ENCODE results near the gene FAM163B. TPM values are rescaled to one million over a fixed set of nuclear protein-coding genes. Genes with fewer than 3 reads are reported as not detected.
A peak's percentile ranks its signal among the peaks of the same experiment; 100 is the strongest.

The FAM163B gene
- total and polyA plus RNA-seq, 5 donors from 2014 or later = not detected

DNA sequence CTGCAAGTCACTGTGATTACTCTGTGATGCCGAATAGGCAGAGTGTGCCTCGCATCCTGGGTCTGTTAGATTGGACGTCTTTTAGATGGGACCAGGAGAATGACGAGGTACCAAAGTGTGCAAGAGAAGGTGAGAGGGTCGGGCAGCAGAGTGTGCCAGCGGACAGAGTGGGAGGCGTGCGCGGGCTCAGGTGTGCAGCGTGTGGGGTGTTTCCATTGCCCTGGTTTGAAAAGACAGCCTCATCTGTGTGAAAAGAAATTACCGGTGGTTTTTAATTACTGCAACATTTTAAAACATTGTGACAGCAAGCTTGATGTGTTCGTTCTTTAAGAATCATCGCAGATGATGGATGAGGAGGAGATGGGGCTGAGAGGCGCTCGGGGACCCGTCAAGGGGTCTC, 4.2 kb upstream of the FAM163B start:
- ATAC-seq (ENCODE audit: low read depth in 2 of 2) (no peak), DNase-seq (no peak)
- Histone ChIP-seq H3K9me3 (ENCODE audit: control insufficient read depth in 2 of 2, low read length in 2 of 2) (no peaks in the 10 kb centered on the region), H3K36me3 (ENCODE audit: control insufficient read depth, insufficient read depth, low read length) (no peaks in the 10 kb centered on the region), H3K4me3 (ENCODE audit: low read depth, low read length) (no peak overlapping the region), H3K4me1 (ENCODE audit: control insufficient read depth, insufficient read depth, low read length, poor library complexity, severe bottlenecking) (no peaks in the 10 kb centered on the region), H3K27me3 (ENCODE audit: control insufficient read depth, insufficient read depth, low read length) (no peaks in the 10 kb centered on the region), H3K27ac (ENCODE audit: insufficient read depth, low read length, poor library complexity, severe bottlenecking) (no peak overlapping the region)
- Mint-ChIP-seq H3K27ac (no peak overlapping the region), H3K4me1 (peaks cover 0 to 5% (median 0%) of the 10 kb centered on the region in 4 donors), H3K27me3 (peaks cover 27% of the 10 kb centered on the region), H3K36me3 (no peaks in the 10 kb centered on the region), H3K9me3 (peaks cover 0 to 2% (median 0%) of the 10 kb centered on the region in 7 donors), H3K4me3 (no peak overlapping the region)

DNA sequence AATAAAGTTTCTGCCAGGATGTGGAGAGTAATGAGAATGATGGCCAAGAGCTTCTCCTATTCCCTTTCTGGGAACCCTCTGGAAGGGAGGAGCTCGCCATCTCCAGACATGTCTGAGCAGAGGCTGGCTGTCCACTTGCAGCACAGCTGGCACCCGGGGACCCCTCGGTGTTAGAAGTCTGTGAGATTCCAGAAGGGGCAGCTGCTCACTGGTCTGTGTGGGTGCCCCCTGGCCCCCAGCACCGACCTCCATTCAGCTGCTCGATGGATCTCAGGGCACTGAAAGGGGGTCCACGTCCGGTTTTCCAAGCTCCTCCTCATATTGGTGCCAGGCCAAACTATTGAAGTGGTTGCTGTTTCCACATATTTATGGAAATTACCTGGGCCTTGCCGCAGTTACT, 3.6 kb upstream of the FAM163B start:
- Mint-ChIP-seq H3K4me1 (peaks cover 0 to 7% (median 0%) of the 10 kb centered on the region in 4 donors), H3K27me3 (peaks cover 30% of the 10 kb centered on the region), H3K36me3 (no peaks in the 10 kb centered on the region), H3K9me3 (peaks cover 0 to 2% (median 0%) of the 10 kb centered on the region in 7 donors), H3K27ac (no peak overlapping the region), H3K4me3 (no peak overlapping the region)
- no peaks in the 10 kb centered on the region for H3K9me3 ChIP-seq (ENCODE audit: control insufficient read depth in 2 of 2, low read length in 2 of 2)
- no peaks in the 10 kb centered on the region for H3K36me3 ChIP-seq (ENCODE audit: control insufficient read depth, insufficient read depth, low read length)
- DNase-seq (no peak), ATAC-seq (ENCODE audit: low read depth in 2 of 2) (no peak)
- H3K4me1 ChIP-seq (ENCODE audit: control insufficient read depth, insufficient read depth, low read length, poor library complexity, severe bottlenecking) = no peaks in the 10 kb centered on the region
- H3K27me3 ChIP-seq (ENCODE audit: control insufficient read depth, insufficient read depth, low read length) = peaks cover 2% of the 10 kb centered on the region
- no peak overlapping the region for H3K4me3 ChIP-seq (ENCODE audit: low read depth, low read length)
- H3K27ac ChIP-seq (ENCODE audit: insufficient read depth, low read length, poor library complexity, severe bottlenecking) = no peak overlapping the region

DNA sequence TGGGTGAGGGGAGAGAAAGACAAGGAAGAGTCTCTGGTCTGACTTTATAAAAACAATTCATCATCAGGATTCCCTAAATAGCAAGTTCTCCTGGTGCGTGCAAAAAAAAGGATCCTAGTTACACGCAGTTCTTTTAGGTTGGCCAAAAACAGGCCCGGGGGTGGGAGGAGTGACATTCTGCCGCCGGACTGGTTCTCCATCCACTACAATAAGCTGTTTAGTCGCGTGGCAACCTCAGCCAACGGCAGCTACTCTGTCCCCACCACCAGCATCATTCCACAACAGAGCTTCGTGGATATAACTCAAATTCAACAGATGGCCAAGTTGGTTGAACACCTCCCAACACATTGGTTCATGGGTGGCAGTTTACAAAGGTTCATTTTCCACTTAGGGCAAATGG, 2.9 kb upstream of the FAM163B start:
- no peak overlapping the region for H3K27ac Mint-ChIP-seq
- ATAC-seq (ENCODE audit: low read depth in 2 of 2) (no peak), DNase-seq (no peak)
- H3K9me3 Mint-ChIP-seq = peaks cover 0 to 3% (median 0%) of the 10 kb centered on the region in 7 donors
- H3K4me1 Mint-ChIP-seq = peaks cover 0 to 7% (median 0%) of the 10 kb centered on the region in 4 donors
- H3K27me3 ChIP-seq (ENCODE audit: control insufficient read depth, insufficient read depth, low read length) = peaks cover 2% of the 10 kb centered on the region
- H3K4me1 ChIP-seq (ENCODE audit: control insufficient read depth, insufficient read depth, low read length, poor library complexity, severe bottlenecking) = no peaks in the 10 kb centered on the region
- no peaks in the 10 kb centered on the region for H3K36me3 Mint-ChIP-seq
- peaks cover 38% of the 10 kb centered on the region for H3K27me3 Mint-ChIP-seq
- no peaks in the 10 kb centered on the region for H3K9me3 ChIP-seq (ENCODE audit: control insufficient read depth in 2 of 2, low read length in 2 of 2)
- no peak overlapping the region for H3K27ac ChIP-seq (ENCODE audit: insufficient read depth, low read length, poor library complexity, severe bottlenecking)
- no peaks in the 10 kb centered on the region for H3K36me3 ChIP-seq (ENCODE audit: control insufficient read depth, insufficient read depth, low read length)
- H3K4me3 Mint-ChIP-seq = no peak overlapping the region
- H3K4me3 ChIP-seq (ENCODE audit: low read depth, low read length) = no peak overlapping the region

DNA sequence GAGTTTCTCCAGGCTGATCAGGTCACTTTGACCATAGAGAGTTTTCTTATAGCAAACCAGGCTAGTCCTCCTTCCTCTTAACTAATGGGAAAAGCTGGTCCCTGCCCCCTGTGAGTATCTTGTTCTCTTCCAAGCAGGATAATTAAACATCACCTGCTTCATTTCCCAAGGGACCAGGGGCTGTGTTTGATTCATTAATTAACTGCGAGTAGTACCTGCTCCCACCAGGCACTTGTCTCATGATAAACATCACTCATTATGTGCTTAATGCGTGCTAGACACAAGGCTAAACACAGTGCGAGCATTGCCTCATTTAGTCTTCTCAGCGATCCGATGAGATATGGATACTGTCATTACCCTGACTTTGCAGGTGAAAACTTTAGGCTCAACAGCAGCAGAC, 1.7 kb upstream of the FAM163B start:
- Mint-ChIP-seq H3K27ac (no peak overlapping the region), H3K27me3 (peaks cover 41% of the 10 kb centered on the region), H3K4me1 (peaks cover 0 to 7% (median 0%) of the 10 kb centered on the region in 4 donors), H3K4me3 (no peak overlapping the region), H3K36me3 (no peaks in the 10 kb centered on the region), H3K9me3 (peaks cover 0 to 5% (median 0%) of the 10 kb centered on the region in 7 donors)
- H3K27me3 ChIP-seq (ENCODE audit: control insufficient read depth, insufficient read depth, low read length) = peaks cover 2% of the 10 kb centered on the region
- H3K36me3 ChIP-seq (ENCODE audit: control insufficient read depth, insufficient read depth, low read length) = no peaks in the 10 kb centered on the region
- no peak overlapping the region for H3K27ac ChIP-seq (ENCODE audit: insufficient read depth, low read length, poor library complexity, severe bottlenecking)
- H3K4me1 ChIP-seq (ENCODE audit: control insufficient read depth, insufficient read depth, low read length, poor library complexity, severe bottlenecking) = no peaks in the 10 kb centered on the region
- DNase-seq (no peak), ATAC-seq (ENCODE audit: low read depth in 2 of 2) (no peak)
- H3K9me3 ChIP-seq (ENCODE audit: control insufficient read depth in 2 of 2, low read length in 2 of 2) = no peaks in the 10 kb centered on the region
- no peak overlapping the region for H3K4me3 ChIP-seq (ENCODE audit: low read depth, low read length)

DNA sequence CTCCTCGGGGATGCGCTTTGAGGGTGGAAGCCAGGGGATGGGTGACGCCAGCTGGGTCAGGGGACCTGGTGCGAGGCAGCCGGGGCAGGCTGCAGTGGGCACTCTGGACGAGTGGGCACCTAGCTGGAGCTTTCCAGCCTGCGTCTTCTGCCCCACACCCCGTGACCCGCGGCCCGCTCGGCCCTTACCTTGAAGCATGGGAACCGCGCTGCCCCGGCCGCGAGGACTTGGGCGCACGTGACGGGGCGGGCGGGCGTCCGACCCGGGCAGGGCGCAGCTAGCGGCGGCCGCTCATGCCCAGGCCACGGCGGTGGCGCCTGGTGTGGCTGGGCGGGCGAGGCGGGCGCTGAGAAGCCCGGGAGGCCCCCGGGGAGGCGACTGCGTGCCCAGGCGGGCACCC, 300 bp downstream of the FAM163B start:
- Histone ChIP-seq H3K9me3 (ENCODE audit: control insufficient read depth in 2 of 2, low read length in 2 of 2) (no peaks in the 10 kb centered on the region), H3K36me3 (ENCODE audit: control insufficient read depth, insufficient read depth, low read length) (no peaks in the 10 kb centered on the region), H3K27ac (ENCODE audit: insufficient read depth, low read length, poor library complexity, severe bottlenecking) (no peak overlapping the region), H3K4me1 (ENCODE audit: control insufficient read depth, insufficient read depth, low read length, poor library complexity, severe bottlenecking) (no peaks in the 10 kb centered on the region), H3K4me3 (ENCODE audit: low read depth, low read length) (no peak overlapping the region), H3K27me3 (ENCODE audit: control insufficient read depth, insufficient read depth, low read length) (peaks cover 2% of the 10 kb centered on the region)
- Mint-ChIP-seq H3K4me1 (peaks cover 0 to 11% (median 0%) of the 10 kb centered on the region in 4 donors), H3K9me3 (peaks cover 0 to 6% (median 0%) of the 10 kb centered on the region in 7 donors), H3K4me3 (no peak overlapping the region), H3K36me3 (no peaks in the 10 kb centered on the region), H3K27me3 (peaks cover 43% of the 10 kb centered on the region), H3K27ac (no peak overlapping the region)
- DNase-seq (no peak), ATAC-seq (ENCODE audit: low read depth in 2 of 2) (no peak)

DNA sequence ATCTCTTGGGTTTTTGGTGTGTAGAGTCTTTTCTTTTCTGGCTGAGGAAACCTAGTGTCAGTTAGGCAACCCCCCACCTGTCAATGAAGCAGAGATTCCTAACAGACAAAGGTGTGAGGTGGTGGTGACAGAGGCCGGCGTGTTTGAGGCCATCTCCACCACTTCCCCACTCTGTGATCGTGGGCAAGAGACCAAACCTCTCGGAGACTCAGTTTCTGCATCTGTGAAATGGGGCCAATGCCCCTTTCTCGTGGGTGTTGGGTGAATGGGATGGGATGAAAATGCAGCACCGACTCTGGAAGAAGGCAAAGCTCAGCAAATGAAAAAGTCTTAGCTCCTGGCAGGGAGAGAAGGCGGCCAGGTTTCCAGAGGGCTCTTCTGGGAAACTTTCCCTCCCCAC, 807 bp downstream of the FAM163B start:
- no peaks in the 10 kb centered on the region for H3K36me3 Mint-ChIP-seq
- Histone ChIP-seq H3K36me3 (ENCODE audit: control insufficient read depth, insufficient read depth, low read length) (no peaks in the 10 kb centered on the region), H3K4me1 (ENCODE audit: control insufficient read depth, insufficient read depth, low read length, poor library complexity, severe bottlenecking) (no peaks in the 10 kb centered on the region), H3K27me3 (ENCODE audit: control insufficient read depth, insufficient read depth, low read length) (peaks cover 2% of the 10 kb centered on the region), H3K9me3 (ENCODE audit: control insufficient read depth in 2 of 2, low read length in 2 of 2) (no peaks in the 10 kb centered on the region), H3K27ac (ENCODE audit: insufficient read depth, low read length, poor library complexity, severe bottlenecking) (no peak overlapping the region), H3K4me3 (ENCODE audit: low read depth, low read length) (no peak overlapping the region)
- H3K27ac Mint-ChIP-seq = no peak overlapping the region
- H3K4me1 Mint-ChIP-seq = peaks cover 0 to 11% (median 0%) of the 10 kb centered on the region in 4 donors
- peak overlapping the region in 1 of 4 donors; percentile 48 for H3K4me3 Mint-ChIP-seq
- peaks cover 43% of the 10 kb centered on the region for H3K27me3 Mint-ChIP-seq
- DNase-seq (no peak), ATAC-seq (ENCODE audit: low read depth in 2 of 2) (no peak)
- peaks cover 0 to 6% (median 0%) of the 10 kb centered on the region in 7 donors for H3K9me3 Mint-ChIP-seq

DNA sequence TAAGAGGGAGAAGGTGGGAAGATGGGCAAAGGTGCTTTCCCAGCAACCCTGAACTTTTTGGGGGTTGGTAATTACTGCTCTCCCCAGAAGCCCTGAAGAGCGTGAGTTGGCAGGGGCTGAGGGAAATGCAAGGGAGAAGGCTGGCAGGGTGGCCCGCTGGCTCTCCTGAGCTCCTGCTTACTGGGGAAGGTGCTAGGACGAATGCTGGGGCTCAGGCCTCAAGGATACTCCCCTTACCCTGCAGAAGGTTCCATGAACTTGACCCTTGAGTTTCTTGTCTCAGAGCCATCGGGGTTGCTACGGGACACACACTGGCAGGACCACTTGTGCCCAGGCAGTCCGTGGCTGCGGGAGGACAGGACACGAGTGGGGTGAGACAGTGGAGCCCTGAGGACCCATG, 1.2 kb downstream of the FAM163B start:
- H3K4me1 Mint-ChIP-seq = peaks cover 0 to 11% (median 0%) of the 10 kb centered on the region in 4 donors
- Histone ChIP-seq H3K4me1 (ENCODE audit: control insufficient read depth, insufficient read depth, low read length, poor library complexity, severe bottlenecking) (no peaks in the 10 kb centered on the region), H3K9me3 (ENCODE audit: control insufficient read depth in 2 of 2, low read length in 2 of 2) (no peaks in the 10 kb centered on the region), H3K4me3 (ENCODE audit: low read depth, low read length) (no peak overlapping the region), H3K27me3 (ENCODE audit: control insufficient read depth, insufficient read depth, low read length) (peaks cover 2% of the 10 kb centered on the region), H3K36me3 (ENCODE audit: control insufficient read depth, insufficient read depth, low read length) (no peaks in the 10 kb centered on the region), H3K27ac (ENCODE audit: insufficient read depth, low read length, poor library complexity, severe bottlenecking) (no peak overlapping the region)
- peaks cover 0 to 6% (median 0%) of the 10 kb centered on the region in 7 donors for H3K9me3 Mint-ChIP-seq
- no peak for ATAC-seq (ENCODE audit: low read depth in 2 of 2)
- H3K27ac Mint-ChIP-seq = no peak overlapping the region
- no peaks in the 10 kb centered on the region for H3K36me3 Mint-ChIP-seq
- H3K27me3 Mint-ChIP-seq = peaks cover 43% of the 10 kb centered on the region
- H3K4me3 Mint-ChIP-seq = no peak overlapping the region
- DNase-seq = no peak

DNA sequence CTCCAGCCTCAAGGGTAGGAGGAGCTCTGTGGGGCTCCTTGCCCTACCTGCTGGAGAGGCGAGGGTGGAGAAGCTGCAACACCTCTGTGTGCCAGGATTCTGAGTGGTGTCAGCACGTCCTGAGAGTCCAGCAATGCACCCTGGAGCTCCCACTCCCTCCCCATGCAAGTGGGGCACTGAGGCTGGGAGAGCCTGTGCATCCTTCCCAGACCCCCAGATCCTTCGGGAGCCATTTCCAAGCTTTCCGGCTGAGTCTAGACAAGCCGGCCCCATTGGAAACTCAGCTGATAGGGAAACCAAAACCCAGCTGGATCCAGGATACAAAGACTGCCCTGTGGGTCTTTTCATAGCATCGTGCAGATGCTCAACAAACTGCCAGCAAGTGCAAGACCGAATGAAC, 1.8 kb downstream of the FAM163B start:
- peaks cover 0 to 6% (median 0%) of the 10 kb centered on the region in 7 donors for H3K9me3 Mint-ChIP-seq
- Histone ChIP-seq H3K27me3 (ENCODE audit: control insufficient read depth, insufficient read depth, low read length) (peaks cover 2% of the 10 kb centered on the region), H3K4me1 (ENCODE audit: control insufficient read depth, insufficient read depth, low read length, poor library complexity, severe bottlenecking) (no peaks in the 10 kb centered on the region)

More for the DNA sequence above, 1.8 kb downstream of the FAM163B start:
- H3K36me3 ChIP-seq (ENCODE audit: control insufficient read depth, insufficient read depth, low read length) = no peaks in the 10 kb centered on the region
- H3K27ac Mint-ChIP-seq = no peak overlapping the region
- H3K9me3 ChIP-seq (ENCODE audit: control insufficient read depth in 2 of 2, low read length in 2 of 2) = no peaks in the 10 kb centered on the region
- H3K27me3 Mint-ChIP-seq = peaks cover 43% of the 10 kb centered on the region
- no peak overlapping the region for H3K27ac ChIP-seq (ENCODE audit: insufficient read depth, low read length, poor library complexity, severe bottlenecking)
- H3K4me1 Mint-ChIP-seq = peaks cover 0 to 11% (median 0%) of the 10 kb centered on the region in 4 donors
- no peak for DNase-seq
- ATAC-seq (ENCODE audit: low read depth in 2 of 2) = no peak
- H3K36me3 Mint-ChIP-seq = no peaks in the 10 kb centered on the region
- H3K4me3 Mint-ChIP-seq = no peak overlapping the region
- no peak overlapping the region for H3K4me3 ChIP-seq (ENCODE audit: low read depth, low read length)

Measured in CD4-positive, CD25-positive, alpha-beta regulatory T cell (primary cell).